Glomerular endothelial cell (primary cell): ENCODE measurements around the gene WDR26. TPM values are rescaled to one million over a fixed set of nuclear protein-coding genes. Genes with fewer than 3 reads are reported as not detected.

Source experiments
- DNase-seq: peaks from one replicate; pipeline ENCODE4 v3.0.0-alpha.2; 2011; ENCODE audit warnings: low read depth, low spot score; ENCODE audit errors: extremely low read depth
- total RNA-seq: library from RNA; depleted of rRNA; stranded (reverse); fragments of >200 nt; gene quantifications from 2 replicates; pipeline ENCODE4 v1.2.3, GENCODE V29; 2015

WDR26 gene
- total RNA-seq, 1 donor from 2014 or later, result 88.5 TPM

DNA sequence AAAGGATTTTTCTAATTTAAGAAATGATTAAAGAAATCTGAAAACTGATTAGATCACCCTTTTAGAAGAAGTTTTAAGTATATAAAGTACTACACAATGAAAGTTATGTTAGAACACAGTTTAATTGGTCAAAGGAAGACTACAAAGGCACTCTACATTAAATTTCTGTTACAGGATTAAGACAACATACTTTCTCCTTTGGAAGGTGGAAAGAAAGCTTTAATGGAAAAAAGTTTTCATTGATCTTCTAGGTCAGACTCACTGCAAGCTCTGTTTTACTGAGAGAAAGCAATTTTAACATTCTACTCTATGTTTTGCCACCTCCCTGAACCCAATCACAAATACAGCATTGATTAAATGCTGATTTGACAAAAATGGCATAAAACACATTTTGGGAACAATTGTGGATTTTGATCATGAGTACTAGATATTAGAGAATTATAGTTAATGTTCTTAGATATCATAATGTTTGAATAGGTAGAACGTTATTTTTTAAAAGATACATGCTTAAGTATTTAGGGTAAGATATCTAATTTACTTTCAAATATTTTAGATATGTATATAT lies 32.0 kb downstream of the WDR26 start:
- DNase-seq, result no peak

DNA sequence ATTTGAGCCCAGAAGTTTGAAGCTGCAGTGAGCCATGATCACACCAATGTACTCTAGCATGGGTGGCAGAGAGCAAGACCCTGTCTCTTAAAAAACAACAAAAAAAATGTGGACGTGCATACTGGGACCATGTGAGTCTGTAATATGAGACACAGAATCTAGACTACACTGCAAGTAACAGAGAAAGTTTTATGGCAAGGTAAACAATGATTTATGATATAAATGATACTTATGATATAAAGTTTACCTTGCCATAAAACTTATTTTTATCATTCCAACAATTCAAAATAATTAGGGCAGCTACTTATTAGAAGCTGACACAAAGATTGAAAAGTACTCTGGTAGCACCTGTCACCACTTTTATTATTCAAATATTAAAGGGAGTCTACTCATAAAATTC lies 34.7 kb downstream of the WDR26 start:
- DNase-seq, result no peak

- no peak for DNase-seq
Measured at GRCh38 chr1:224393294-224393693, 41.3 kb downstream of the WDR26 start.

GRCh38 chr1:224392411-224393249 lies 42.0 kb downstream of the WDR26 start:
- no peak for DNase-seq

DNA sequence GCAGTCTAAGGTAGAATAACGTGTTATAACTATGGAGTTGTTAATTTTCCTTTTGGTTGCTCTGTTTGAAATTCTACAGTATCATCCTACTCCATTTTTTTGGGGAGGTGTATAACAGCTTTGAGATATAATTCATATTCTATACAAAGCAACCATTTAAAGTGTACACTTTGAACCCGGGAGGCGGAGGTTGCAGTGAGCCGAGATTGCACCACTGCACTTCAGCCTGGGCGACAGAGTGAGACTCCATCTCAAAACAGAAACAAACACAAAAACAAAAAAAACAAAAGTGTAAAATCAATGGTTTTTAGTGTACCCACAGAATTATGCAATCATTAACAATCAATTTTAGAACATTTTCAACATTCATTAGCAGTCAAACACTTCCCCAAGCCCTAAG lies 44.1 kb downstream of the WDR26 start:
- DNase-seq, result no peak

DNA sequence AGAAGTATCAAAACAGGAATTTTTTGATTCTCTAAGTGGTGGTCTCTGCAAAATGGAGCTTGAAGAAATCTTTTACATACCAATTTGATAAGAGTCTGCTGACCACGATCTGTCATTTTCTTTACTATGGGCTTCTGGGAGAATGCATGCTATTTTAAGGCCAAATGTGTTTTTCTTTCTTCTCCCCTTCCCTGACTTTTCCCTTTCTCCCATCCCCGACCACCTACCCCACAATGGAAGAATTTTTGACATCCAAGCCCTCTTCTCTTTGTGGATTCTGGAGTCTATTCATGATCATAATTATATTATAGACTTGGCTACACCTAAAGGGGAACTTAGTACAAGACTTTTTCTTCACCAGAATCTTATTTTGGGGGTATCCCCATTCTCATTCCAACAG lies 46.7 kb downstream of the WDR26 start:
- no peak for DNase-seq

- no peak for DNase-seq
Measured at GRCh38 chr1:224387302-224387912, 47.2 kb downstream of the WDR26 start.

- DNase-seq, result no peak
Measured at GRCh38 chr1:224383218-224383617, 51.4 kb downstream of the WDR26 start.

GRCh38 chr1:224381880-224382548 lies 52.6 kb downstream of the WDR26 start:
- DNase-seq, result no peak

DNA sequence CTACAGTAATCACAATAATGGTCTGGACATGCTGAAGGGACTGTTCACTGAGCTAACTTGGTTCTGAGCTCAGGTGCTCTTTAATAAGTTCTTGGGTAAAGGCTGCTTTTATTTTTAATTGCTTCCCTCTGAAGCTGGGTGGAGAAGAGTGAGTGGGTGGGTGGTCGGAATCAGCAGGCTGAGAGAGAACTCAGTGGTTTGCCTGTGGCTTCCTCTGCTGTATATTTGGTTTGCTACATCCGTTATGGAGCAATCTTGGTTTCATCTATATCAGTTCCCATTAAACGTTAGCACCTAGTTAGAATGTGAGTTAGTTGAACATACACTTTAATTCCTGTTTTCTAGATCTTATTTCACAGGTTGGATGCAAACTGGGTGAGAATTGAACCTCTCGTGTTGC lies 54.6 kb downstream of the WDR26 start:
- no peak for DNase-seq

GRCh38 chr1:224378855-224379631 lies 55.6 kb downstream of the WDR26 start:
- no peak for DNase-seq

DNA sequence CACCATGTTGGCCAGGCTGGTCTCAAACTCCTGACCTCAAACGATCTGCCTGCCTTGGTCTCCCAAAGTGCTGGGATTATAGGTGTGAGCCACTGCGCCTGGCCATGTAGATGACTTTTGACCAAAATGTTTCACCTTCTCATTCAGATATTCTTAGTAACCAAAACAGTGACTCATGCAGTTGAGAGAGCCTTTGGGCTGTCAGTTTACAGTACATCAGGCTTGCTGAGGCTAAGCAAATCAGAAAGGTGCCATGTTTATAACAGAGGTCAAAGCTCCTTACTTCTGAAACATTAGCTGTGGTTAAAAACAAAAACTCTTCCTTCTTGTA lies 57.0 kb downstream of the WDR26 start:
- no peak for DNase-seq

DNA sequence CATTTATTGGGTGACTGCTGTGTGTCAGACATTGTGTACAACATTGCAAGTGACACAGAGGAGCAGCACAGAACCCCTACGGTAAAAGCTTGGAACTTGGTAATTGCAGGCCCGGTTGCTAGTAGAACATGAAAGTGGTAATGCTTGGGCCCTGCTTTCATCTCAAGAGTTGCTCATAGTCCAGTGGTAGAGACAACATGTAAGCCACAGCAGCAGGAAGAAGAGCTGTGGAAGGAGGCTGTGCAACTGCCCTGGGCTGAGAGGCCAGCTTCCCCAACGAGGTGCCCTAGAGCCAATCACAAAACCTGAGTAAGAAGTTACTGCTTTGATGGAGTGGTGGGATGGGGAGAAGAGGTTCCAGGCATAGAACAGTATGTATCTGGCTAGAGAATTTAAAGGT lies 59.5 kb downstream of the WDR26 start:
- no peak for DNase-seq

GRCh38 chr1:224373008-224373590 lies 61.5 kb downstream of the WDR26 start:
- no peak for DNase-seq

DNA sequence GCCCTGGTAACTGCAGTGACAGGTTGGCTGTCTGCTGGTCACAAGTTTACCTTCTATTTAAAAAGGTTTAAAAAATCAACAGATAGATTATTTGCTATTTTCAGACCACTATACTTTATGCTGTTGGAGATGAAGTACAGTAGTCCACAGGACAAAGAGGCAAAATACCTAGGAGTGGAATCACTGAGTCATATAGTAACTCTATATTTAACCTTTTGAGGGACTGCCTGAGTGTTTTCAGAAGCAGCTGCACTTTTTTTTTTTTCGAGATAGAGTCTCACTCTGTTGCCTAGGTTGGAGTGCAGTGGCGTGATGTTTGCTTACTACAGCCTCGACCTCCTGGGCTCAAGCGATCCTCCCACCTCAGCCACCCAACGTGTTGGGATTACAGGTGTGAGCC lies 66.2 kb downstream of the WDR26 start:
- no peak for DNase-seq

- DNase-seq, result no peak
Measured at GRCh38 chr1:224359207-224359606, 75.4 kb downstream of the WDR26 start.

DNA sequence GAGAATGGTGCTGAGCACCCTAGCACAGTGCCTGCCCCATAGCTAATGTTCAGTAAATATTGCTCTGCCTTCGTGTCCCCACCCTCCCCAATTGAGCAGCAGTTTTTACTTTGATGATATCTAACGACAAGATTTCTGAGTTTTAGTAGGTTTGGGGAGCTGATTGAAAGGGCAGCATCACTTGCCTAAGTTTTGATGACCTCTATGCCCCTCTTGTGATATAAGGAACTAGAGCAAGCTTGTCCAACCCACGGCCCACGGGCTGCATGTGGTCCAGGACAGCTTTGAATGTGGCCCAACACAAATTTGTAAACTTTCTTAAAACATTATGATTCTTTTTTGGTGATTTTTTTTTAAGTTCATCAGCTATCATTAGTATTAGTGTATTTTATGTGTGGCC lies 76.4 kb downstream of the WDR26 start:
- DNase-seq, result no peak

GRCh38 chr1:224357626-224358124 lies 76.9 kb downstream of the WDR26 start:
- no peak for DNase-seq

- DNase-seq, result peak; percentile 75
Measured at GRCh38 chr1:224356685-224357625, 77.6 kb downstream of the WDR26 start, which contains the start of gene CNIH4. CNIH4 (plus strand) TSS chr1:224356879; CDS start chr1:224356925, 46 bp downstream.
